ENCODE measurements around the gene PKP2.
"Not testable (repeated sequence)": the region's sequence is repeated elsewhere in the genome, so short reads cannot be mapped to it uniquely, and the experiment has no call there.

- TF ChIP-seq, protein P1, sequence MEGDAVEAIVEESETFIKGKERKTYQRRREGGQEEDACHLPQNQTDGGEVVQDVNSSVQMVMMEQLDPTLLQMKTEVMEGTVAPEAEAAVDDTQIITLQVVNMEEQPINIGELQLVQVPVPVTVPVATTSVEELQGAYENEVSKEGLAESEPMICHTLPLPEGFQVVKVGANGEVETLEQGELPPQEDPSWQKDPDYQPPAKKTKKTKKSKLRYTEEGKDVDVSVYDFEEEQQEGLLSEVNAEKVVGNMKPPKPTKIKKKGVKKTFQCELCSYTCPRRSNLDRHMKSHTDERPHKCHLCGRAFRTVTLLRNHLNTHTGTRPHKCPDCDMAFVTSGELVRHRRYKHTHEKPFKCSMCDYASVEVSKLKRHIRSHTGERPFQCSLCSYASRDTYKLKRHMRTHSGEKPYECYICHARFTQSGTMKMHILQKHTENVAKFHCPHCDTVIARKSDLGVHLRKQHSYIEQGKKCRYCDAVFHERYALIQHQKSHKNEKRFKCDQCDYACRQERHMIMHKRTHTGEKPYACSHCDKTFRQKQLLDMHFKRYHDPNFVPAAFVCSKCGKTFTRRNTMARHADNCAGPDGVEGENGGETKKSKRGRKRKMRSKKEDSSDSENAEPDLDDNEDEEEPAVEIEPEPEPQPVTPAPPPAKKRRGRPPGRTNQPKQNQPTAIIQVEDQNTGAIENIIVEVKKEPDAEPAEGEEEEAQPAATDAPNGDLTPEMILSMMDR (IDR thresholded peaks at IDR 0.05) = not testable (repeated sequence)
- not testable (repeated sequence) for TF ChIP-seq POLR2A, POLR2AphosphoS5 (IDR thresholded peaks at IDR 0.05)
Measured at GRCh38 chr12:32861658-32862057, 34.9 kb downstream of the PKP2 start.

All from prostate gland (tissue), 2 donors.